Activated T-cell treated with anti-CD3 and anti-CD28 coated beads, Interleukin-2, amount 50 U/mL, for 4 hours (primary cell): ENCODE measurements around the gene TFF2. TPM values are rescaled to one million over a fixed set of nuclear protein-coding genes. Genes with fewer than 3 reads are reported as not detected.

Source experiments
- ATAC-seq, 2 donors: fragments of 200-7000 bp; cut with Tn5 transposase; one replicate each; pipeline ENCODE4 v1.10.0; 2021
- DNase-seq: peaks from one replicate; pipeline ENCODE4 v3.0.0-alpha.2; 2020
- H3K27me3 Mint-ChIP-seq: one replicate; pipeline ENCODE4 v1.8.0; 2021; ENCODE audit warnings: low read depth, mixed read lengths
- H3K36me3 Mint-ChIP-seq: one replicate; pipeline ENCODE4 v1.8.0; 2022; ENCODE audit warnings: mixed read lengths; ENCODE audit not compliant: insufficient read depth
- H3K4me1 Mint-ChIP-seq: one replicate; pipeline ENCODE4 v1.8.0; 2021; ENCODE audit warnings: low read depth, mixed read lengths
- H3K4me3 Mint-ChIP-seq: one replicate; pipeline ENCODE4 v1.8.0; 2021; ENCODE audit warnings: mild to moderate bottlenecking, moderate library complexity, mixed read lengths
- H3K9me3 Mint-ChIP-seq: one replicate; pipeline ENCODE4 v1.8.0; 2021; ENCODE audit warnings: mixed read lengths
- total RNA-seq, 3 donors: library from RNA; stranded (reverse); gene quantifications; one replicate each; pipeline ENCODE4 v1.2.1, GENCODE V29; 2021

The TFF2 gene, protein sequence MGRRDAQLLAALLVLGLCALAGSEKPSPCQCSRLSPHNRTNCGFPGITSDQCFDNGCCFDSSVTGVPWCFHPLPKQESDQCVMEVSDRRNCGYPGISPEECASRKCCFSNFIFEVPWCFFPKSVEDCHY
- total RNA-seq: not detected

DNA sequence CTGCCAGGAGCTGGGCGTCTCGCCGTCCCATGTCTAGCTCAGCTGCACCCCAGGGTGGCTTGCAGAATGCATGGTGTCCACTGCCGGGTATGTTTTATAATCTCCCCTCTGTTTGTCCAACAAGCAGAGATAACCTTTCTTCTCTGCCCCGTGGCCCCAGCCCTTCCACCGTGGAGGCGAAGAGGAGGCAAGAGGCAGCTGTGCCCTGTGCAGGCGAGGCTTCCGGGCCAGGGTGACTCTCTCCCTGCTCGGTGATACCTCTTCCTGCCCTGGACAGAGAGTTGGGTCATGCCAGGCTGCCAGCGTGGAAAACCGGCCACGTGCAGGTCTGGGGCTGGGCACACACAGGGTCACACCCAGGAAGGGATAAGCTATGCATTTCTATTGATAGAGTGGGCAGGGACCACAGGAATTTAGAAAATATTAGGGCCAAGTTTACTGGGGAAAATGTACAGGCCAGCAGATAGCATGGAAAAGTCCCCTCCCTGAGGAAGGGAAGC is at the start of gene TFF2:
Gene TFF2 (minus strand): TSS at position 68 of the 500 bp plus-strand sequence. CDS start 37 bp downstream, at position 31.
- no peak within 1 kb of the TSS for H3K4me3 Mint-ChIP-seq
- ATAC-seq (no peak), DNase-seq (no peak)
- H3K9me3 Mint-ChIP-seq: peaks cover 13% of the 10 kb centered on the region
- no peaks in the 10 kb centered on the region for H3K4me1 Mint-ChIP-seq
- H3K27me3 Mint-ChIP-seq: no peaks in the 10 kb centered on the region
- H3K36me3 Mint-ChIP-seq: no peaks in the 10 kb centered on the region

DNA sequence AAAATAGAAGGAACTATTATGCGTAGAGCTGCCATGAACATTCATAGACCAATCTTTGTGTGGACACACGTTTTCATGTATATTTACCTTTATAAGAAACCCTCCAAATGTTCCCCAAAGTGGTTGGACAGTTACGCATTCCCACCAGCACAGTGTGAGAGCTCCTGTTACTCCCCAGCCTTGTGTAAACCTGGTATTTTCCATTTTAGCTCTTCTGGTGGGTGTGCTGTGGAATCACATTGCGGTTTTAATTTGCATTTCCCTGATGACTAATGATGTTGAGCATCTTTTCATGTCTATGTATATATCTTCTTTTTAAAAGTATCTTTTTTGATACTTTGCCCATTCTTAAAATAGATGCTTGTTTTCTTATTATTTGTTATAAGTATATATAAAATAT is 49.7 kb upstream of the TFF2 start:
- peaks cover 9% of the 10 kb centered on the region for H3K9me3 Mint-ChIP-seq
- peaks cover 65% of the 10 kb centered on the region for H3K4me1 Mint-ChIP-seq
- H3K36me3 Mint-ChIP-seq: peaks cover 5% of the 10 kb centered on the region
- ATAC-seq (peak; percentile 56 to 64), DNase-seq (no peak)
- peak overlapping the region; percentile 3 for H3K4me3 Mint-ChIP-seq
- H3K27me3 Mint-ChIP-seq: no peaks in the 10 kb centered on the region

DNA sequence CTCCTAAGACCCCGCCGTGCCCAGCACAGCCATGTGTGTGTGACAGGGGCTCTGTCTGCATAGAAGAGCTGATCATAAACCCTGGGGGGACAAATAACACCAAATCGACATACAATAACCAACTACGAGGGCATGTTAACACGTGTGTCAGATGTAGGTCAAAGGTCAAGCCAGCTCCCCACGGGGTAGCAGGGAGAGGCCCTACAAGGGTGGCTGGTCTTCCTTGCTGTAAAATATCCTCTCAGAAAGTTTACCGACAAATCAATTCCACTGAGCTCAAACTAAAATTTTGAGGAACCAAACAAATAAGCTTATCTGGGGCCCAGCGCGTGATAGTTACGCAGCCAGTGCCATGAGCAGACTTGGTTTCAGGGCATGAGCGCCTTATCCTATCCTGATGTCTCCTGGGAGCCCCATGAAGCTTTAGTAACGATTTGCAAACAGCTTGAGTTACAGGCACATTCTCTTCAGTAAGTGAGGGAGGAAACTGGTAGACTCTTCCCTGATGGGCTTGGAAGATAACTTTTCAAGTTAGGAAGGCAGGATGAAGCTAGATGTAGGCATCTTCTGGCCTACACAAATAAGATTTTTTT is 47.7 kb upstream of the TFF2 start:
- Mint-ChIP-seq H3K4me3 (no peak overlapping the region), H3K36me3 (peaks cover 5% of the 10 kb centered on the region), H3K9me3 (peaks cover 9% of the 10 kb centered on the region), H3K27me3 (no peaks in the 10 kb centered on the region), H3K4me1 (peaks cover 62% of the 10 kb centered on the region)
- DNase-seq: no peak
- no peak for ATAC-seq

DNA sequence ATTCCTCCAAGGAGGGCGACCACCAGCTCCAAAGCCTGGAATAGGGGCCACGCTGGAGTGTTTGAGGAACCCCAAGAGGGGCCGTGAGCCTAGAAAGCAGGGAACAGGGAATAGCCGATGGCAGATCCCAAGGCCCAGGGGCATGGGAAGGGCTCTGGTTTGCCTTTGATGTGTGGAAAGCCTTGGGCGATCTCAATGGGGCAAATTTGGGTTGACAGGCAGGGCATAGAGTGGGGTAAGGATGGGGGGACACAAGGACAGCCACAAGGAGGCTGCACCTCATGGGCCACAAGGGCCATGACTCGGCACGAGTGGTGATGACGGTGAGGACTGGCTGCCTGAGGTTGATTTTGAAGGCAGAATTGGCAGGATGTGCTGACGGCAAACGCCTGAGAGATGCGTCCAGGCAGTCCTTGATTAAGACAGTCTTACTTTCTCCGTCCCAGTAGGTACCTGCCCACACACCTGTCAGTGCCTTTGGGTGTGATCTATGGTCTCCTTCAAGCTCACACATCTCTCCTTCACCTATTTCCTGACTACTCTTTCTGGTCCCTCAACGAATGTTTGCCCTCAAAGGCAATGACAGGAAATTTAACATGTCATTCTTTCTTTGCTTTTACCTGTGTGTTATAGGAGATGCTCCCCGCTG is 47.1 kb upstream of the TFF2 start:
- H3K4me3 Mint-ChIP-seq: no peak overlapping the region
- ATAC-seq: no peak

DNA sequence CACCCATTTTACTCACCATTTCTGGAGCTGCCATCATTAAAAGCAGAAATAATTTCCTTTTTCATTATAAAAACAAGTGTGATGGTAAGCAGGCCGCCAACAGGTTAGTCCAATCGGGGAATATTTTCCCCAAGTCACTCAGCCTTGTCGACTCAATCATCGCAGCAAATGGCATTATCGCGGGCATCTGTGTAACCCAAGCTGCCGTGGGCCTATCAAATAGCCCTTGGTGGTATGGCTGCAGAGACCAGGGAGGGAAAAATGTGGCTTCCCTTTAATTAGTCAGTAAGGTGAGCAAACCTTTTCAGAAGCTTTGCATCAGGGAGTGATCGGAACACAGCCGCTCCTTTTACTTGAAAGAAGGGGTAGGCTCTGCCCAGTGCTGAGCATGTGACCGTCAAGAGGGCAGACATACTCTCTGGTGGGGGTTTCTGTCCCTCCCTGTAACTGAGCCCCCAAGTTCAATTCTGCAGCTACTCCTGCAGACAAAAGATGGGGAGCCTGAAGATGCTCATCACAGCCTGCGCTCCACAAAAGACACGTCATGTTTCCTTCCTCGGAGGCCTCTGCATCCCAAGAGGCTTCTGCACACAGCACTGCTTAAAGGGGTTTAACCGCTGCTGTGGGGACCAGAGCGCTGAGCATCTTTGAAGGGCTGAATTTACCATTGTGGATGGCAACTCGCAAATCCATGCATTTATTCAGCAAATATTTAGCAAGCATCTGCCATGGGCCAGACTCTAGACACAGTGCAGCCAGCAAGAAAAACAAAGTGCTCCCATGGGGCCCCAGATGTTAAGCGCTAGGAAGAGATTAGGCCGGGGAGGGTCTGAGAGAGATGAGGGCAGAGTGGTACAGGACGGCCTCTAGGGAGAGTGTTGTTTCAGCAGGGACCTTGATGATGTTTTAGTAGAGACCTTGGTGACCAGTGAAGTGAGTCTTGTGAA is 46.3 kb upstream of the TFF2 start:
- H3K9me3 Mint-ChIP-seq: peaks cover 7% of the 10 kb centered on the region
- peaks cover 5% of the 10 kb centered on the region for H3K36me3 Mint-ChIP-seq
- DNase-seq (no peak), ATAC-seq (no peak)
- H3K4me1 Mint-ChIP-seq: peaks cover 65% of the 10 kb centered on the region
- no peak overlapping the region for H3K4me3 Mint-ChIP-seq
- H3K27me3 Mint-ChIP-seq: no peaks in the 10 kb centered on the region

More for the DNA sequence above, 47.1 kb upstream of the TFF2 start:
- H3K27me3 Mint-ChIP-seq: no peaks in the 10 kb centered on the region
- H3K4me1 Mint-ChIP-seq: peaks cover 63% of the 10 kb centered on the region
- peaks cover 5% of the 10 kb centered on the region for H3K36me3 Mint-ChIP-seq
- no peak for DNase-seq
- H3K9me3 Mint-ChIP-seq: peaks cover 9% of the 10 kb centered on the region

DNA sequence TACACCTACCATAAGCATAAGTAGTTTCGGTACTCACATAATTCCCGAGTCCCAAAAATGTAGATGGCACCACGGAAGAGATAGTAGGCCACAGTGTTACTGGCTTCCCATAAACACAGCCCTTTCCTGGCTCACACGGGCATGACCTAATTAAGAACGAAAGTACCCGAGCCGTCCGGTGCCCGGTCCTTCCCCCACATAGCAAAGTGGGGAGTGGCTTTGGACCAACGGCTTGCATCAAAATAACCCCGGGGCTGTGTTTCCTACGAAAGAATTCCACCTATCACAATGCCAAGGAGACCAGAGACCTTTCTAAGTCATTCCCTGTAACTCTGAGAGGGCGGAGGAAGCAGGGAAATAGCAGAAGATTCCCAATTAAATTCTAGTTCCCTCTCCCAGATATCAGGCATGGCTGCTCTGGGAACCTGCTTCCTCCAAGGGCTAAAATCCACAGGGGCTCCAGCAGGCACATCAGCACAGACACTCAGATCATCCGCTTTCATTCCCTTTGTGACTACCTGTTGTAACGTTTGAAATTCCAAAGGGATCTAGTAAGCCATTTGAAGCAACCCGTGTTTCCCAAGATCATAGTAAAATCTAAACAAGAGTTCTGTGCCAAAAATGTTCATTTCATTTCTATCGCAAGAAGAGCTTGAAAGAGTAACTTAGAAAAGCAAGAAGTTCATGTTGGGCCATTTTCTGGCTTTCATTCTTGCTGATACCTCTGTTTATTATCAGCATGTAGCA is 45.3 kb upstream of the TFF2 start, which contains the start of gene TMPRSS3:
Gene TMPRSS3 (minus strand): TSS at position 148 of the 747 bp plus-strand sequence. CDS start 635 bp downstream, outside the sequence.
- no peak within 1 kb of the TSS for H3K4me3 Mint-ChIP-seq

DNA sequence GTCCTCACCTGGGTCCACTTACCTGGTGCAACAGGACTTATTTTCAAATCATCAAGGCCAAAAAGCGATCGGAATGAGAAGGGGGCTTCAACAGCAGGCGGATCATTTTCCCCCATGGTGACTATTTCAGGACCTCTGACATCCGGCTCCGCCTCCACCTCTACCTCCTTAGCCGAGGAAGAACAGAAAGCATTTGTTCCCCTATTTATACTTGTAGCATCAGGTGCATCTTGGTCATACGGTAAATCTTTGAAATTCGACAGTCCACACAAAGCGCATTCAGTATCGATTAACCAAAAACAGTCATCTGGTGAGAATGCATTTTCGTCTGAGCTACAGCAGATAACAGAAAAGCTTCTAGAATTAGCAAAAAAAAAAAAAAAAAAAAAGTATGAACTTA is 44.5 kb upstream of the TFF2 start:
- DNase-seq: no peak
- Mint-ChIP-seq H3K36me3 (no peaks in the 10 kb centered on the region), H3K27me3 (peaks cover 3% of the 10 kb centered on the region), H3K4me3 (no peak overlapping the region), H3K9me3 (no peaks in the 10 kb centered on the region), H3K4me1 (peaks cover 62% of the 10 kb centered on the region)
- ATAC-seq: no peak

More for the DNA sequence above, 45.3 kb upstream of the TFF2 start, which contains the start of gene TMPRSS3:
- no peaks in the 10 kb centered on the region for H3K36me3 Mint-ChIP-seq
- H3K27me3 Mint-ChIP-seq: peaks cover 3% of the 10 kb centered on the region
- H3K9me3 Mint-ChIP-seq: no peaks in the 10 kb centered on the region
- ATAC-seq (no peak), DNase-seq (no peak)
- H3K4me1 Mint-ChIP-seq: peaks cover 63% of the 10 kb centered on the region

DNA sequence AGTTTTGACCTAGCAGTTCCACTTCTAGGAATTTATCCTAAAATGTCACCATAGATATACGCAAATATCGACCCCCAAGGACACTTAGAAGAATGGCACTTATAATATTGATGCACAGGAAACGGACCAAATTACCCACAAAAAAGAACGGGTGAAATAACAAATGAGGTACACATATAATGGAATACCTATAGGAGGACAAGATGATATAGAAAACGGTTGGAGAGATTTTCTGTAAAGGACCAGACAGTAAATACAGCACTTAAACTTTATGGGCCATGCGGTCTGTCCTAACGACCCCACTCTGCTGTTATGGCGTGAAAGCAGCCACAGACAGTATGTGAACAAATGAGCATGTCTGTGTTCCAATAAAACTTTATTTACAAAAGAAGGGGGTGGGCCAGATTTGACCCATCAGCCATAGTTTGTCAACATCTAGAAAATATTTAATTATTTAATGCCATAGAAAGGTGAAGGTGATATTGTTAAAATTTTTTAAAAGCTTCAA is 42.7 kb upstream of the TFF2 start:
- Mint-ChIP-seq H3K27me3 (peaks cover 3% of the 10 kb centered on the region), H3K9me3 (no peaks in the 10 kb centered on the region), H3K36me3 (no peaks in the 10 kb centered on the region), H3K4me3 (peak overlapping the region; percentile 71), H3K4me1 (peaks cover 68% of the 10 kb centered on the region)
- ATAC-seq (peak in 1 of 2 donors; percentile 34), DNase-seq (no peak)

DNA sequence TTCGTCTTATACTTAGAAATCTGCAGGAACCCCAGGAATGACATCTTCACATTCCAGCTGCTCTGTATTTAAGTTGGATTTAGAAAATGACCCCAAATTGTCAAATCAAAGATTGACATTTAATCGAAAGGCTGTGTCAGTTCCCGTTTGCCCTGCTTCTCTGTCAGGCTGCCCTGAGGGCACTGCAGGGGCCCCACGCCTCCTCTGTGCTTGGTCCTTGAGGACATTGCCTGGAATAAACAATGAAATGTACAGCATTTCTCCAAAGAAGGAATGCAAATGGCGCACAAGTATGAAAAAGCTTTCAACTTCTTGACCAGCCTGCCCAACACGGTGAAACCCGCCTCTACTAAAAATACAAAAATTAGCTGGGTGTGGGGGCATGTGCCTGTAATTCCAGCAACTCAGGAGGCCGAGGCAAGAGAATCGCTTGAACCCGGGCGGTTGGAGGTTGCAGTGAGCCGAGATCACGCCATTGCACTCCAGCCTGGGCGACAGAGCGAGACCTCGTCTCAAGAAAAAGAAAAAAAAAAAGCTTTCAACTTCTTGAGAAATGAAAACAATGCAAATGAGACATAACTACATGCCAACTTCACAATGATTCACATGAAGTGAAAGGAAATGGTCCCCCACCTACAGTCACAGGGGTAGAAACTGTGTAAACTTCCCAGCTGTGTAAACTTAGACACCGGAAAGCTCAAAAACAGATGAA is 42.1 kb upstream of the TFF2 start:
- no peak for DNase-seq
- Mint-ChIP-seq H3K27me3 (peaks cover 3% of the 10 kb centered on the region), H3K9me3 (no peaks in the 10 kb centered on the region), H3K4me3 (peak overlapping the region; percentile 71), H3K36me3 (no peaks in the 10 kb centered on the region), H3K4me1 (peaks cover 61% of the 10 kb centered on the region)
- peak; percentile 97 to 98 for ATAC-seq

DNA sequence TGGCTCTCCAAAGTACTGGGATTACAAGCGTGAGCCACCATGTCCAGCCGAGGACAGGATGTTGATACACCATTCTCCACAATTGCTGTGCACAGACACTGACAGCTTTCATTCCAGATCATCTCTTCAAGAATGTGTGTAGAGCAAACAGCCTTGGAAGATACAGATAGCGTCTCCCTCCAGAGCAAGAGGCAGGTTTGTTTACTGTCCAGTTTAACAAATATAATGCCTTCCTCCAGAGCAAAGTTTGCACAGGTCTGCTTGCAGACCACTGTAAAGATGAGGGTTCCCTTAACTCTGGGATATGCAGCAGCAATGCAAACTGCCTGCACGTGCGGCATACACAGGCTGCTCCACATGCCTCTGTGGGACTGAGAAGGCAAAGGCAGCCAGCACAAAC is 40.5 kb upstream of the TFF2 start:
- ATAC-seq: no peak
- DNase-seq: no peak
- Mint-ChIP-seq H3K9me3 (no peaks in the 10 kb centered on the region), H3K36me3 (peaks cover 1% of the 10 kb centered on the region), H3K4me1 (peaks cover 62% of the 10 kb centered on the region), H3K27me3 (peaks cover 3% of the 10 kb centered on the region), H3K4me3 (no peak overlapping the region)

DNA sequence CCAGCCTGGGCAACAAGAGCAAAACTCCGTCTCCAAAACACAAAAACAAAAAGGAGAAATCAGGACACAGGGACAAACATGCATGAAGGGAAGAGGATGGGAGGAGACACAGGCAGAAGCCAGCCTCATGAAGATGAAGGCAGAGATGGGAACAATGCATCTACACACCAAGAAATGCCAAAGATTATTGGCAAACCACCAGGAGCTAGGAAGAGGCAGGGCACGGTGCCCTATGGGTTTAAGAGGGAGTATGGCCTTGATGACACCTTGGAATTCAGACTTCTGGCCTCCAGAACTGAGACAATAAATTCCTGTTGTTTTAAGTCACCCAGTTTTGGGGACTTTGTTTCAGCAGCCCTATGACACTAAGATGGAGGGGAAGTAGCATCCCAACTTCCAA is 39.9 kb upstream of the TFF2 start:
- Mint-ChIP-seq H3K27me3 (peaks cover 3% of the 10 kb centered on the region), H3K4me1 (peaks cover 62% of the 10 kb centered on the region), H3K4me3 (no peak overlapping the region), H3K36me3 (peaks cover 1% of the 10 kb centered on the region), H3K9me3 (no peaks in the 10 kb centered on the region)
- ATAC-seq: no peak
- DNase-seq: no peak

DNA sequence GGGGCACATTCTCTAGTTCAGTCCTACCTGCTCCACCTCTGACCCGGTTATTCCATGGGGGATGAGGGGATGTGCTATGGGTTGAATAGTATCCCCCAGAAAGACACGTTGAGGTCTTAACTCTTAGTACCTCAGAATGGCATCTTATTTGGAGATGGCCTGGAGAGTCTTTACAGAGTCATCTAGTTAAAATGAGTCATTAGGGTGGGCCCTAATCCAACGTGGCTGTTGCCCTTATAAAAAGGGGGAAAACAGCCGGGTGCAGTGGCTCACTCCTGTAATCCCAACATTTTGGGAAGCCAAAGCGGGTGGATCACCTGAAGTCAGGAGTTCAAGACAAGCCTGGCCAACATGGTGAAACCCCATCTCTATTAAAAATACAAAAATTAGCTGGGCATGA is 39.4 kb upstream of the TFF2 start:
- H3K4me1 Mint-ChIP-seq: peaks cover 66% of the 10 kb centered on the region
- no peak for DNase-seq
- no peaks in the 10 kb centered on the region for H3K9me3 Mint-ChIP-seq
- peaks cover 3% of the 10 kb centered on the region for H3K27me3 Mint-ChIP-seq
- peaks cover 1% of the 10 kb centered on the region for H3K36me3 Mint-ChIP-seq
- H3K4me3 Mint-ChIP-seq: no peak overlapping the region
- no peak for ATAC-seq

DNA sequence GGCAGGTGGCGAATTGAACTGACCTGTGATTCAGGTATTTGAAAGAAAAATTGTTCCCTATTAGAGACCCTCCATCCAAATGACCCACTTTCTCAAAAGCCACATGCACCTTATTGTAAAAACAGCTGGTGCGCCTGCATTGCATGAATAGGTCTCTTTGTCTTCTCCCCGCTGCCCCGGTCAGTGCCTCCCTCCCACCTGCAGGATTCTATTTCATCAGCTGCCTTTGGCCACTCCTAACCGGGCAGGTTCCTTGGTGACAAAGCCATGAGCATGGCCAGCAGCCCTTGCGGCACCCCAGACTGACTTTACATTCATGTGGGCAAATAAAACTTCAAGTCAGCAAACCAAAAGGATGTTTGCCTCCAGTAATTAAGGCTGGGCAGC is 38.6 kb upstream of the TFF2 start:
- H3K4me3 Mint-ChIP-seq: no peak overlapping the region
- ATAC-seq: no peak
- no peak for DNase-seq
- H3K4me1 Mint-ChIP-seq: peaks cover 69% of the 10 kb centered on the region
- peaks cover 3% of the 10 kb centered on the region for H3K27me3 Mint-ChIP-seq
- H3K9me3 Mint-ChIP-seq: no peaks in the 10 kb centered on the region
- peaks cover 1% of the 10 kb centered on the region for H3K36me3 Mint-ChIP-seq
